ENCODE measurements around the gene CALM1.

DNA sequence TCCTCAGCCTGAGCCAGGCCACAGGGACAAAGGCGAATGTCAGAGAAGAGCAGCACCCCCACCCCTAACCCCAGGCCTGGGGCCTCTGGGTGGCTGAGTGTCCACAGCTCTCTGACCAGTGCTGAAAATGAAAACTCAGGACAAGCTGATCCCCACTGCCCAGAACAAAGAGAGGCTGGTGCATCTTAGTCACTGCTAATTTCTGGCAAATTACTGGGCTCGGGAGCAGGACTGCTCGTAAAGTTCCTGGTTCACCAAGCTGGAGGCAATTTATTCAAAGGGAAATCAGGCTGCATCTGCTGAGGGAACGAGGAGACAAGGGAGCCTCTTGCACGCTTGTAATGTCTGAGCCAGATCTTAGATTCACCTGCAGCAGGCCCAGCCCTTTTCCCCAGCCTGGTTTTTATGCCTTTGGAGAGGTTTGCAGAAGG lies 43.2 kb downstream of the CALM1 start:
- TF ChIP-seq POLR2A (IDR thresholded peaks at IDR 0.05; ENCODE audit: low read depth, low read length), result no peak
- no peak for TF ChIP-seq POLR2AphosphoS5 (IDR thresholded peaks at IDR 0.05; ENCODE audit: insufficient read depth, low read depth, low read length)
- TF ChIP-seq, protein P1, sequence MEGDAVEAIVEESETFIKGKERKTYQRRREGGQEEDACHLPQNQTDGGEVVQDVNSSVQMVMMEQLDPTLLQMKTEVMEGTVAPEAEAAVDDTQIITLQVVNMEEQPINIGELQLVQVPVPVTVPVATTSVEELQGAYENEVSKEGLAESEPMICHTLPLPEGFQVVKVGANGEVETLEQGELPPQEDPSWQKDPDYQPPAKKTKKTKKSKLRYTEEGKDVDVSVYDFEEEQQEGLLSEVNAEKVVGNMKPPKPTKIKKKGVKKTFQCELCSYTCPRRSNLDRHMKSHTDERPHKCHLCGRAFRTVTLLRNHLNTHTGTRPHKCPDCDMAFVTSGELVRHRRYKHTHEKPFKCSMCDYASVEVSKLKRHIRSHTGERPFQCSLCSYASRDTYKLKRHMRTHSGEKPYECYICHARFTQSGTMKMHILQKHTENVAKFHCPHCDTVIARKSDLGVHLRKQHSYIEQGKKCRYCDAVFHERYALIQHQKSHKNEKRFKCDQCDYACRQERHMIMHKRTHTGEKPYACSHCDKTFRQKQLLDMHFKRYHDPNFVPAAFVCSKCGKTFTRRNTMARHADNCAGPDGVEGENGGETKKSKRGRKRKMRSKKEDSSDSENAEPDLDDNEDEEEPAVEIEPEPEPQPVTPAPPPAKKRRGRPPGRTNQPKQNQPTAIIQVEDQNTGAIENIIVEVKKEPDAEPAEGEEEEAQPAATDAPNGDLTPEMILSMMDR (IDR thresholded peaks at IDR 0.05; ENCODE audit: extremely low read depth in 1 of 2, insufficient read depth in 1 of 2, low read depth in 1 of 2, low read length in 2 of 2), result no peak
- TF ChIP-seq EZH2 (IDR thresholded peaks at IDR 0.05; ENCODE audit: borderline replicate concordance, low read depth, low read length, severe bottlenecking), result no peak
- TF ChIP-seq, protein P2, sequence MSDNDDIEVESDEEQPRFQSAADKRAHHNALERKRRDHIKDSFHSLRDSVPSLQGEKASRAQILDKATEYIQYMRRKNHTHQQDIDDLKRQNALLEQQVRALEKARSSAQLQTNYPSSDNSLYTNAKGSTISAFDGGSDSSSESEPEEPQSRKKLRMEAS (IDR thresholded peaks at IDR 0.05; ENCODE audit: insufficient read depth, insufficient read length), result no peak
- no peak for TF ChIP-seq JUN (IDR thresholded peaks at IDR 0.05; ENCODE audit: borderline replicate concordance, insufficient read depth, insufficient read length, low read depth)
- TF ChIP-seq MYC (IDR thresholded peaks at IDR 0.05; ENCODE audit: low read depth, low read length), result no peak
- TF ChIP-seq FOS (IDR thresholded peaks at IDR 0.05; ENCODE audit: borderline replicate concordance, insufficient read depth, low read length), result no peak
- TF ChIP-seq GATA2 (IDR thresholded peaks at IDR 0.05; ENCODE audit: insufficient read depth, insufficient read length, low read depth, low read length), result no peak
